C1 segment of cervical spinal cord (tissue), 14 donors: ENCODE results near the gene HIGD1B.
"Not testable (repeated sequence)": the region's sequence is repeated elsewhere in the genome, so short reads cannot be mapped to it uniquely, and the experiment has no call there.

Experiments used
- DNase-seq, 14 donors: peaks; one replicate each; lab custom pipeline; 2025; lab: John Stamatoyannopoulos, UW

HIGD1B gene

DNA sequence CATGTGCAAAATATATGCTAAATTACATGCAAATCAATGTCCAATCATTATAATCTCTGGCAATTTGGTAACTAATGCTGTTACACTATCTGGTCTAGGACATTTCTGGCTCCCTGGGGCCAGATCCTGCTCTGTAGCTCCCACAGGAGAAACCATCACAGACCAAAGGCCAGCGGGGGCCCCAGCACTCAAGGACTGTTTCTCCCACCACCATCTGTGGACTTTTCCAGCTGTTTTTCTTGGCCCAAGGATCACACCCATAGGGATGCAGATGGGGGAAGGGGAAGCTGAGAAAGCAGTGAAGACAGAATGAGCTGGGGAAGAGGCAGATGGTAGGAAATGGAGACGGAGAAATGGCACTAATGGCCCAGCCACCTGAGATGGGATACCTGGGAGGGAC lies at the start of gene HIGD1B:
Gene HIGD1B, plus strand, starts transcription at position 298 of the 400 bp plus-strand sequence. CDS start 270 bp downstream, outside the sequence.
- DNase-seq = no peak

GRCh38 chr17:44798356-44798755 lies 49.3 kb upstream of the HIGD1B start:
- peak in 1 of 14 donors; percentile 67 for DNase-seq

DNA sequence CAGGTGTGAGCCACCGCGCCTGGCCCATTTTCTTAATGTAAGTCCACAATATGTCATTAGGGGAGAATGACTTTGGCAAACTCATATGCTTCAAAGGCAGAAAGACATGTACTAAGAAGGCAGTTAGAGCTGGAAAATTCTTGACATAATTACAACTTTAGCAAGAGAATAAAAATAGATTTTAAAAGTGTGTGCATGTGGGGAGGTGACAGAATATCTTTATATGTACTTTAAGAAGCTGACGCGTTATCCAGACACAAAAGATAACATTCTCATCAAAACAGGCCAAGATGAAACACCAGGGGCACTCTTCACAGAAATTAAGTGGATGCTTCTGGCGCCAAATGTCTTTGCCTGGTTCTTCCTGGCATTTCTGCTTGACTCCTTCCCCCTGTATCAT lies 45.8 kb upstream of the HIGD1B start:
- DNase-seq = no peak

GRCh38 chr17:44804302-44805089 lies 43.2 kb upstream of the HIGD1B start:
- DNase-seq = peak in 1 of 14 donors; percentile 83

DNA sequence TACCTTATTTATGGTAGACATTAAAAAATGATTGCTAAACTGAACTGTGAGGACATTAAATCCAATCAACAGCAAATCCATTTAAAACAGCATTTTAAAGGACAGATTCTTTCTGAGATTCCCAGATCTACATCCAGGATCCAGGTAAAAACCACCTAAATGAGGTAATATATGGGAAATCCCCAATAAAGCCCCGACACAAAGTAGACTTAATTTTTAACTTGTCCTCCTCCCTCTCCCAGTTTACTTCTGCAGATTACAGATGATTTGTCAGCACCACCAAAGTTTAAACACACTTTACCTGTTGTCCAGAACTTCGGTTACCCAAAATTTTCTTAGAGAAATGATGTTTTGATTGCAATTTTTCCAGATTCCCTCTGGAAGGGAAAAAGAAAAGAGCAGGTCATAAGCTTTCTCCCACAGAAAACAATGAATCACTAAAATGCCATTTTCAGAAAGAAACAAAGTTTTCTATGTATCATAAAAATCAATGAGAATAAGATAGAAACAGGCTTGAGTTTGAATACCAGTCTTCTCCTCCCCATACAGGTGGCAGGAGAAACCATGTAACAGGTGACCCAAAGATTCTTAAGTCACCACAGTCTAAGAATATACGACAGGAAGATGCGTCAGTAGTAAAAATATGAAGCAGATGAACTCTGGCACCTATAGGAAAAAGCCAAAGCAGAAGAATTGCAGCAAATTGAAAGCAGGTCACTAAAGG lies 40.4 kb upstream of the HIGD1B start:
- no peak for DNase-seq

GRCh38 chr17:44807817-44808155 lies 39.9 kb upstream of the HIGD1B start:
- DNase-seq = no peak

- DNase-seq = no peak
These were observed 39.5 kb upstream of the HIGD1B start for GRCh38 chr17:44808156-44808555.

- DNase-seq = not testable (repeated sequence)
These were observed 38.9 kb upstream of the HIGD1B start for GRCh38 chr17:44808656-44809388.

DNA sequence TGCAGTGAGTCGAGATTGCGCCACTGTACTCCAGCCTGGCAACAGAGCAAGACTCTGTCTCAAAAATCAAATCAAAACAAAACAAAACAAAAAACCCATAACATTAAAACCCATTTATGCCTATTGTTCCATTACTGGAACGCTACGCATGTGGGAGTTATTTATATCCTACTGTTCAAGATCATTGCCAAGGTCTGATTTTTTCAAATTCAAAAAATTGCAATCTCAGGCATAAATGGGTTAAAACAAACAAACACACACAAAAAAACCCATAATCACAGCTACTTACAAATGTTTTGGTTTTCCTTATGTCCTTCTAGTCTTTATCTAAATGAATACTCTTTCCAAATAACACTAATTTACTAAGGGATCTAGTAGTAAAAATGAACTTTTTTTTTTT lies 35.4 kb upstream of the HIGD1B start:
- no peak for DNase-seq

- DNase-seq = not testable (repeated sequence)
These were observed 29.2 kb upstream of the HIGD1B start for GRCh38 chr17:44818508-44818907.

DNA sequence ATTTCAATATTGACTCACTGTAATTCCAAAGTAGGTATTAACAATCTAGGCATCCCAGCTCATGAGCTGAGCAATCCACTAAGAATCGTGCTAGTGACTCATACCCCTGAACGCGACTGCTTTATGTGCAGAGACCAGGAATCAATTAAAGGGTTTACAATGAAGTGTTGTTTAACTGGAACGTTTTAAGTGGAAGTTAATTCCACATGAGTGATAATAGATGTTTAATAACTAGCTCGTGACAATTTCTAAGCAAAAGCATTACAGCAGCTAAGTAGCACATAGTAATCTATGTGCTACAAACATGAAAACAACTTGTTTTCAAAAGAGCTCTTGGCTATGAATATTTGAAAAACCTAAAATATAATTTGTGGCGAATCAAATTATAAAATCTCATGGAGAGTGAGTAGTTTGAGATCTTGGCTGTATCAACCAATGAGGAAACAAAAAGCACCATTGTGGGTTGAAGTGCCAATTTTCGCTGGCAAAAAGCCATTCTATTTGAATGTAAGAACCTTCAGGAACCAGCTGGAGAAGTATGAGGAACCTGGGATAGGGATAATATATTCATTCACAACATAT lies 27.0 kb upstream of the HIGD1B start:
- DNase-seq = no peak

- DNase-seq = not testable (repeated sequence)
These were observed 22.4 kb upstream of the HIGD1B start for GRCh38 chr17:44825236-44825635.

DNA sequence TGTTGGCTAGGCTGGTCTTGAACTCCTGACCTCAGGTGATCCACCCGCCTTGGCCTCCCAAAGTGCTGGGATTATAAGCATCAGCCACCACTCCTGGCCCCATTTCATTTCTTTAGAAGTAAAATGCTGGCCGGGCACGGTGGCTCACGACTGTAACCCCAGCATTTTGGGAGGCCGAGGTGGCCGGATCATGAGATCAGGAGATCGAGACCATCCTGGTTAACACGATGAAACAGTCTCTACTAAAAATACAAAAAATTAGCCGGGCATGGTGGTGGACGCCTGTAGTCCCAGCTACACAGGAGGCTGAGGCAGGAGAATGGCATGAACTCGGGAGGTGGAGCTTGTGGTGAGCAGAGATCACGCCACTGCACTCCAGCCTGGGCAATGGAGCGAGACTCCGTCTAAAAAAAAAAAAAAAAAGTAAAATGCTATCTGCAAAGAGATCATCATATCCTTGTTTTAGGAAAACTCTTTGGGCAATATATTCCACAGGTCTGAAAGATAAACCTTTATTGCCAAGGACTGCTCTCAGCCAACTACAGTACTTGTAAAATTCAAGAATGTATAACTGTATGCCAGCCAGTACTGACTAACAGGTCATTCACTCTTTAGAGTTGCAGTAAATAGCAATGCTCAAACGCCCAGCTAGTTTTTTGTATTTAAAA lies 21.4 kb upstream of the HIGD1B start:
- DNase-seq = no peak

GRCh38 chr17:44827863-44828262 lies 19.8 kb upstream of the HIGD1B start:
- no peak for DNase-seq

GRCh38 chr17:44828919-44829522 lies 18.7 kb upstream of the HIGD1B start:
- DNase-seq = no peak

- peak in 2 of 14 donors; percentile 1 to 27 for DNase-seq
These were observed 17.9 kb upstream of the HIGD1B start, which contains the start of gene GJC1 for GRCh38 chr17:44829523-44830358. GJC1 (minus strand) TSS chr17:44830287; CDS start chr17:44805817, 24,470 bp downstream.

GRCh38 chr17:44830359-44831288 lies 17.1 kb upstream of the HIGD1B start:
- peak in 1 of 14 donors; percentile 28 for DNase-seq

- DNase-seq = no peak
These were observed 16.3 kb upstream of the HIGD1B start for GRCh38 chr17:44831371-44831770.

- DNase-seq = no peak
These were observed 14.9 kb upstream of the HIGD1B start for GRCh38 chr17:44832805-44833204.
